VCaP (cell line): ENCODE measurements around the gene NAP1L5.

ENCODE experiments used
- H3K27ac ChIP-seq: fragments of 450-650 bp; 2 replicates; pipeline ENCODE4 v1.5.1; 2017
- TF ChIP-seq, protein P1 (sequence below): fragments of 450-650 bp; conservative IDR thresholded peaks from 2 replicates; pipeline ENCODE4 v1.5.1; 2017; ENCODE audit warnings: mild to moderate bottlenecking, moderate library complexity

Gene NAP1L5

DNA sequence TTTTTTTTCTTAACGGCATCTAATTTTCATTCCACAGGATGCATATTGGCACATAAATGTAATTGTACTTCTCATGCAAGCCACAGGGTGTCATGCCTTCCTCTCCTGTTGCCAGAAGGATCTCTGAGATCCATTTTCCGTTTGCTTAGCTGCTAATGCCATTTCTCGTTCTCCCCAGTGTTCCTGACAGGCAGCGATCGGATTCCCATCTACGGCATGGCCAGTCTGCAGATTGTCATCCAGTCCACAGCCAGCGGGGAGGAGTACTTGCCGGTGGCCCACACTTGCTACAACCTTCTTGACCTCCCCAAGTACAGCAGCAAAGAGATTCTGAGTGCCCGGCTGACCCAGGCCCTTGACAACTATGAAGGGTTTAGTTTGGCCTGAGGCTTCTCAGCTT, 8.9 kb upstream of the NAP1L5 start:
- peak overlapping the region; percentile 55 for H3K27ac ChIP-seq
- TF ChIP-seq, protein P1, sequence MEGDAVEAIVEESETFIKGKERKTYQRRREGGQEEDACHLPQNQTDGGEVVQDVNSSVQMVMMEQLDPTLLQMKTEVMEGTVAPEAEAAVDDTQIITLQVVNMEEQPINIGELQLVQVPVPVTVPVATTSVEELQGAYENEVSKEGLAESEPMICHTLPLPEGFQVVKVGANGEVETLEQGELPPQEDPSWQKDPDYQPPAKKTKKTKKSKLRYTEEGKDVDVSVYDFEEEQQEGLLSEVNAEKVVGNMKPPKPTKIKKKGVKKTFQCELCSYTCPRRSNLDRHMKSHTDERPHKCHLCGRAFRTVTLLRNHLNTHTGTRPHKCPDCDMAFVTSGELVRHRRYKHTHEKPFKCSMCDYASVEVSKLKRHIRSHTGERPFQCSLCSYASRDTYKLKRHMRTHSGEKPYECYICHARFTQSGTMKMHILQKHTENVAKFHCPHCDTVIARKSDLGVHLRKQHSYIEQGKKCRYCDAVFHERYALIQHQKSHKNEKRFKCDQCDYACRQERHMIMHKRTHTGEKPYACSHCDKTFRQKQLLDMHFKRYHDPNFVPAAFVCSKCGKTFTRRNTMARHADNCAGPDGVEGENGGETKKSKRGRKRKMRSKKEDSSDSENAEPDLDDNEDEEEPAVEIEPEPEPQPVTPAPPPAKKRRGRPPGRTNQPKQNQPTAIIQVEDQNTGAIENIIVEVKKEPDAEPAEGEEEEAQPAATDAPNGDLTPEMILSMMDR: peak; percentile 89

DNA sequence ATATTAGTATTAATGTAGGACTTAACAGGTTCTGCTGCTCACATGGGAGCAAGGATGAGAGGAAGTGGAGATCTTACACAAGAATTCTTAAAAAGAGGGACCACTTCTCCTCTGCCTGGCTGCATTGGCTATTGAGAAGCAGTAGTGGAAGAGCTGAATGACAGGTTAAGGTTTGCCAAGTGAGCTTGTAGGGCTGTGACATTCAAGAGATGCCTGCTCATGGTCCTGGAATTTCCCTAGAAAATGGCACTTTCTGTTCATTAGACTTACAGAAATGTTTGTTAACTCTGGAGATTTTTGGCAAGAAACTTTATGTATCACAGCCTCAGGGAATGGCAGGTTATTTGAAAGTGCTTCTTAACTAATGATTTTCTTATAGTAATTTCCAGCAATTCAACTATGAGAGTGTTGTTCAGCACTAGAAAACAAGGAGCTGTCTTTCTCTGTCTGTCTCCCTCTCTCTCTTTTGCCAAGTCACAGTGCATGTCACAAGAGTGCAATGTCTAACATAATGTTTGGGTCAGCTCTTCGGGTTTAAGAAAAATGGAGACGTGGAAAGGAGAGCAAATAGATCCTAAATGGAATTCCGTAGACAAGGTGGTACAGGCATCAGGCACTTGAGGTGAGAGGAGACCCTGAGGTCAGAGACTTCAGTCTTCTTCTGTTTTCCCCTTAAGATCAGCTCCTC, 8.3 kb upstream of the NAP1L5 start:
- TF ChIP-seq, protein P1: no peak
- peak overlapping the region; percentile 55; the same call in 1 of the 2 replicates for H3K27ac ChIP-seq

DNA sequence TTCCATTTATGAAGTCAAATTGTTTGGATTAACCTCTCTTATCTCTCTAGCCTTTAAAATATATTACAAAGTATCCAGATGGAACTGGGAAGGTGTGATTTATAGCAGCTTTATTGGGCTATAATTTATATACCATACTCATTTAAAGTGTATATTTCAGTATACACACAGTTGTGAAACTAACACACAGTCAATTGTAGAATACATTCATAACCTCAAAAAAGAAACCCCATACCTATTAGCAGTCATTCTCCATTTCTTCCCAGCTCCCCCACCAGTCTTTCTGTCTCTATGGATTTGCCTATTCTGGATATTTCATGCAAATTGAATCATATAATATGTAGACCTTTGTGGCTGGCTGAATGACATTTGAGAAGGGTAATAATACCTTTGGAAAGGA, 7.6 kb upstream of the NAP1L5 start:
- TF ChIP-seq, protein P1: no peak

DNA sequence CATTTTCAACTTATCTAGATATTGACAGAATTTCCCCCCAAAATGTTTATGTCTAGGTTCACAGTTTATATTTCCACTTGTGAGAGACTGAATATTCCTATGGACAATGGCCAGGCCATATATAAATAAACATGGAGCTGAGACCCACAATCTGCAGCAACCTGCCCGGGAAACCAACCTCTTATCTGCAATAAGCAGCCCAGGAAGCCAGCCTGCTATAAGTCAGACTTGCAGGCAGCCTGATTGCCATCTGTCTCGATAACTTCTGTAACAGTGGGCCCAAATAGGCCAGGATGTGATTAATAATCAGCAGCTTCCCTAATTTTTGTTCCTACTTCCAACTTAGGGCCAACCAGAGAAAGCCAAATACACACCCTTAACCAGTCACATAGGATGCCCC, 5.2 kb upstream of the NAP1L5 start:
- TF ChIP-seq, protein P1: no peak
- H3K27ac ChIP-seq: no peak overlapping the region

More for the DNA sequence above, 7.6 kb upstream of the NAP1L5 start:
- no peak overlapping the region for H3K27ac ChIP-seq

DNA sequence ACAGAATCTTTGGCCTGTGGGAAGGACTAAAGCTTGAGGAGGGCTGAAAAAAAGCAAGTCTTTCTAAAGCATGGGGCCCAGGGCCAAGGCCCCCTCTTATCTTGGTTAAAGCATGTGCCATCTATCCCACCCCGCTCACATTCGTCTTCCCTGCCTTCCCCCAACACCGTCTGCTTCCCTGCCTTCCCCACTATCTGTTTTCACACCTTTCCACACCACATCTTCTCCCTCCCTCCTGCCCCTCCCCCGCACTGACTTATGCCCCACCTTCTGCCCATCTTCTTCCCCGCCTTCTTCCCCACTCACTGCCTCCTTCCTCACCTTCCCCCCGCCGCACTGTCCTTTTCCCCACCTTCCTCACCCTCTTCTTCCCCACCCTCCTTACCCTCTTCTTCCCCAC, 890 bp upstream of the NAP1L5 start:
- TF ChIP-seq, protein P1: no peak
- no peak overlapping the region for H3K27ac ChIP-seq

DNA sequence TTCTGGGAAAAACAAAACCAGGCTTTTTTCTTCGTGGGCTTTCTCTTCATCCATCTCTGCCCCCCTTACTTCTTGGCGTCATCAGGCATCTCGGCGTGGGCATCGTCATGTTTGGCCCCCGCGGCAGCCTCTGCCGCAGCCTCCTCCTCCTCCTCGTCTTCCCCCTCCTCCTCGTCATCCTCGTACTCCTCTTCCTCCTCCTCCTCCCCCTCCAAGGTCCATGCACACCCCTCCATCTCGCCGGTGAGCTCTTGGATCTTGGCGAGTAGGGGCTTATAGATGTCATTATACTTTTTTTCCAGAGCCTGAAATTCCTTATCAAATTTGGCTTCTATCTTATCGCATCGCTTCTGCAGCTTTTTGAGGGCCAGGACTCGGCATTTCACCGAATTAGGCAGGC, 488 bp downstream of the NAP1L5 start:
- H3K27ac ChIP-seq: peak overlapping the region; percentile 39; the same call in 1 of the 2 replicates
- TF ChIP-seq, protein P1: no peak

DNA sequence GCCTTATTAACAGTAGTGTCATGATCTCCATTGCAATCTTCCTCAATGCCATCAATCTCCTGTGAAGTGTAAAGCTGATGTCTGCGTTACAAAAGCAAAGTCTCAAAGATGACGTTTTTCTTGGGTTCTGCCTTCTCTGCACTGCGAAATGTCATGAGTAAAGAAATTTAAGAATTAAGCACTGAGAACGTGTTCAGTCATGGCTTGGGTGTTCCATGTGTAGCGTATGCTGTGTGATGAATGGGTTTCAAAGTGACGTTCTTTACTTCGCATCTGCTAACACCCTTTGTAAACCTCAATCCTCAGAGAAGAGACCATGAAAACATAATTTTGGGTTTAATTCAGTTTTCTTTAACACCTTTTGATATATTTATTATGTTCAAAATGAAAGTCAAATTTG, 999 bp downstream of the NAP1L5 start:
- no peak overlapping the region for H3K27ac ChIP-seq
- TF ChIP-seq, protein P1: no peak
